ENCODE data around the gene OR5H14. TPM values are rescaled to one million over a fixed set of nuclear protein-coding genes. Genes with fewer than 3 reads are reported as not detected.

OR5H14 gene
- total RNA-seq, 1 experiment from 2014 or later, result not detected

DNA sequence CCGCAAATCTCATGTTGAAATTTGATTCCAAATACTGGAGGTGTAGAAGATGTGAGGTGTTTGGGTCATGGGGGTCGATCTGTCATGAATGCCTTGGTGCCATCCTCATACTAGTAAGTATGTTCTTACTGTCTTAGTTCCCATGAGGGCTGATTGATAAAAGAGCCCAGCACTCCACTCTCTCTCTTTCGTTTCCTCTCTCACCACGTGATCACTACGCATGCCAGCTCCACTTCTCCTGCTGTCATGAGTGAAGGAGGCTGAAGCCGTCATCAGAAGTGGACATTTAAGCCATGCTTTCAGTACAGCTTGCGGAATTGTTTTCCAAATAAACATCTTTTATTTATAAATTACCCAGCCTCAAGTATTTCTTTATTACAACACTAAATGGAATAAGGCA lies 25.3 kb downstream of the OR5H14 start:
- Mint-ChIP-seq H3K9me3 (peaks cover 49% of the 10 kb centered on the region), H3K4me1 (no peaks in the 10 kb centered on the region), H3K27ac (no peak overlapping the region), H3K4me3 (no peak overlapping the region), H3K36me3 (peaks cover 42% of the 10 kb centered on the region), H3K27me3 (ENCODE audit: low read depth) (no peaks in the 10 kb centered on the region)
- ChIA-PET POLR2A (no interaction called here), CTCF (no interaction called here)
- TF ChIP-seq ATF1 (CRISPR knock-in tag; IDR thresholded peaks at IDR 0.05), result no peak
- no peak for TF ChIP-seq ESRRA (CRISPR knock-in tag; IDR thresholded peaks at IDR 0.05; ENCODE audit: borderline replicate concordance)
- TF ChIP-seq, protein P1, sequence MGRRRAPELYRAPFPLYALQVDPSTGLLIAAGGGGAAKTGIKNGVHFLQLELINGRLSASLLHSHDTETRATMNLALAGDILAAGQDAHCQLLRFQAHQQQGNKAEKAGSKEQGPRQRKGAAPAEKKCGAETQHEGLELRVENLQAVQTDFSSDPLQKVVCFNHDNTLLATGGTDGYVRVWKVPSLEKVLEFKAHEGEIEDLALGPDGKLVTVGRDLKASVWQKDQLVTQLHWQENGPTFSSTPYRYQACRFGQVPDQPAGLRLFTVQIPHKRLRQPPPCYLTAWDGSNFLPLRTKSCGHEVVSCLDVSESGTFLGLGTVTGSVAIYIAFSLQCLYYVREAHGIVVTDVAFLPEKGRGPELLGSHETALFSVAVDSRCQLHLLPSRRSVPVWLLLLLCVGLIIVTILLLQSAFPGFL (CRISPR knock-in tag; IDR thresholded peaks at IDR 0.05; ENCODE audit: borderline replicate concordance), result no peak
- TF ChIP-seq CBFB (CRISPR knock-in tag; IDR thresholded peaks at IDR 0.05; ENCODE audit: low read depth), result no peak
- TF ChIP-seq ELF4 (CRISPR knock-in tag; IDR thresholded peaks at IDR 0.05; ENCODE audit: low read depth), result no peak
- no peak for ATAC-seq
- no peak for DNase-seq (ENCODE audit: low spot score)

GRCh38 chr3:98180319-98180890 lies 33.1 kb downstream of the OR5H14 start:
- Mint-ChIP-seq H3K36me3 (peaks cover 21% of the 10 kb centered on the region), H3K27me3 (ENCODE audit: low read depth) (no peaks in the 10 kb centered on the region), H3K27ac (no peak overlapping the region), H3K4me3 (no peak overlapping the region), H3K9me3 (peaks cover 27% of the 10 kb centered on the region), H3K4me1 (peaks cover 27% of the 10 kb centered on the region)
- ChIA-PET CTCF (no interaction called here), POLR2A (no interaction called here)
- TF ChIP-seq ZBTB21 (CRISPR knock-in tag; IDR thresholded peaks at IDR 0.05; ENCODE audit: borderline replicate concordance), result no peak
- TF ChIP-seq SMAD3 (CRISPR knock-in tag; IDR thresholded peaks at IDR 0.05; ENCODE audit: borderline replicate concordance), result no peak
- no peak for TF ChIP-seq ZNF425 (CRISPR knock-in tag; conservative IDR thresholded peaks at IDR 0.05)
- no peak for TF ChIP-seq CBFB (CRISPR knock-in tag; IDR thresholded peaks at IDR 0.05; ENCODE audit: low read depth)
- TF ChIP-seq FOXK1 (CRISPR knock-in tag; IDR thresholded peaks at IDR 0.05), result no peak
- no peak for TF ChIP-seq KAT7 (CRISPR knock-in tag; IDR thresholded peaks at IDR 0.05; ENCODE audit: borderline replicate concordance)
- TF ChIP-seq JUN (CRISPR knock-in tag; IDR thresholded peaks at IDR 0.05), result no peak
- TF ChIP-seq GRHL2 (CRISPR knock-in tag; IDR thresholded peaks at IDR 0.05; ENCODE audit: insufficient replicate concordance, severe bottlenecking), result no peak
- no peak for TF ChIP-seq ZNF219 (CRISPR knock-in tag; IDR thresholded peaks at IDR 0.05; ENCODE audit: borderline replicate concordance)
- DNase-seq (ENCODE audit: low spot score) (no peak), ATAC-seq (no peak)

GRCh38 chr3:98182196-98182595 lies 34.9 kb downstream of the OR5H14 start:
- no peak overlapping the region; the same call in 1 of the 2 replicates for H3K27ac Mint-ChIP-seq
- CTCF ChIA-PET, result interaction anchor here (1.1 kb wide), 1 partner anchor 147 kb away, joined by 7 read pairs; no protein-coding TSS in a partner anchor
- no peak for TF ChIP-seq ZNF532 (CRISPR knock-in tag; IDR thresholded peaks at IDR 0.05; ENCODE audit: borderline replicate concordance)
- no peak for TF ChIP-seq SMAD4 (CRISPR knock-in tag; IDR thresholded peaks at IDR 0.05)
- no peak for TF ChIP-seq ZNF281 (CRISPR knock-in tag; IDR thresholded peaks at IDR 0.05)

More at GRCh38 chr3:98182196-98182595, 34.9 kb downstream of the OR5H14 start:
- Mint-ChIP-seq H3K4me3 (no peak overlapping the region), H3K4me1 (peaks cover 27% of the 10 kb centered on the region), H3K36me3 (peaks cover 7% of the 10 kb centered on the region), H3K9me3 (peaks cover 9% of the 10 kb centered on the region), H3K27me3 (ENCODE audit: low read depth) (no peaks in the 10 kb centered on the region)
- POLR2A ChIA-PET, result no interaction called here
- DNase-seq (ENCODE audit: low spot score), result no peak
- peak; percentile 73 for ATAC-seq
